Astrocyte (in vitro differentiated cells and primary cell): ENCODE data around the gene CSRNP2.

ENCODE experiments used
- EZH2 ChIP-seq: IDR thresholded peaks from 2 replicates; pipeline ENCODE4 v1.6.1; 2012; ENCODE audit warnings: mild to moderate bottlenecking, low read length, inconsistent platforms; ENCODE audit not compliant: insufficient read depth
- TF ChIP-seq, protein P1 (sequence below): IDR thresholded peaks from 2 replicates; pipeline ENCODE4 v1.5.1; 2011; ENCODE audit warnings: low read depth, mild to moderate bottlenecking, inconsistent platforms, low read length, moderate library complexity; ENCODE audit not compliant: insufficient read depth

DNA sequence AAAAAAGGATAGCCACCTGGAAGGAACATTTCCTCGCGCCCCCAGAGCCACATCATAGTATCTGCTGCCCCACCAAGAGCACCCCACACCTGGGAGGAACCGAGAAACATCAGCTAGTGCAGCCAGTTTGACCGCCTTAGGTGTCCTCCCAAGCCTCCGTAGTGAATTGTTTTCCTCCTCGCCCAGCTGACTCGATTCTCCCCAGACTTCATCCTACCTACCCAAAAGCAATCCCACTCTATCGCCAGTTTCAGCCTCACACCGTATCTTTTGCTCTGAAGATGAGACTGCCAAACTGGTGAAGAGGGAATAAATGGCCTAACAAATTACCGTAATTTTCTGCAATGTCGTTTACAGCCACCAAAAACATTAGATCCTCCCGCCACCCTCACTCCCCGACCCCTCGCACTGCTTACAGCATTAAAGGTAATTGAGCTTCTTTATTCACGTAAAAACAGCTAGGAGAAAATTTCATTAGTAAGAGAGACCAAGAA is 56.0 kb downstream of the CSRNP2 start:
- TF ChIP-seq EZH2, result no peak
- TF ChIP-seq, protein P1, sequence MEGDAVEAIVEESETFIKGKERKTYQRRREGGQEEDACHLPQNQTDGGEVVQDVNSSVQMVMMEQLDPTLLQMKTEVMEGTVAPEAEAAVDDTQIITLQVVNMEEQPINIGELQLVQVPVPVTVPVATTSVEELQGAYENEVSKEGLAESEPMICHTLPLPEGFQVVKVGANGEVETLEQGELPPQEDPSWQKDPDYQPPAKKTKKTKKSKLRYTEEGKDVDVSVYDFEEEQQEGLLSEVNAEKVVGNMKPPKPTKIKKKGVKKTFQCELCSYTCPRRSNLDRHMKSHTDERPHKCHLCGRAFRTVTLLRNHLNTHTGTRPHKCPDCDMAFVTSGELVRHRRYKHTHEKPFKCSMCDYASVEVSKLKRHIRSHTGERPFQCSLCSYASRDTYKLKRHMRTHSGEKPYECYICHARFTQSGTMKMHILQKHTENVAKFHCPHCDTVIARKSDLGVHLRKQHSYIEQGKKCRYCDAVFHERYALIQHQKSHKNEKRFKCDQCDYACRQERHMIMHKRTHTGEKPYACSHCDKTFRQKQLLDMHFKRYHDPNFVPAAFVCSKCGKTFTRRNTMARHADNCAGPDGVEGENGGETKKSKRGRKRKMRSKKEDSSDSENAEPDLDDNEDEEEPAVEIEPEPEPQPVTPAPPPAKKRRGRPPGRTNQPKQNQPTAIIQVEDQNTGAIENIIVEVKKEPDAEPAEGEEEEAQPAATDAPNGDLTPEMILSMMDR, result no peak
